HG03432 (cell line): Measurements from ENCODE around the gene AGRP.

Source experiments
- ATAC-seq: cut with Tn5 transposase; IDR thresholded peaks from one replicate; pipeline ENCODE4 v1.9.1; 2021; ENCODE audit warnings: mild to moderate bottlenecking, moderate library complexity; ENCODE audit not compliant: unreplicated experiment

The AGRP gene

GRCh38 chr16:67445913-67446907, 37.1 kb downstream of the AGRP start:
- ATAC-seq, result no peak

- ATAC-seq, result no peak
Measured at GRCh38 chr16:67445441-67445912, 37.9 kb downstream of the AGRP start.

- ATAC-seq, result no peak
Measured at GRCh38 chr16:67445126-67445426, 38.3 kb downstream of the AGRP start.

- ATAC-seq, result no peak
Measured at GRCh38 chr16:67444259-67445125, 38.9 kb downstream of the AGRP start.

GRCh38 chr16:67443265-67443664, 40.1 kb downstream of the AGRP start:
- ATAC-seq, result no peak

- no peak for ATAC-seq
Measured at GRCh38 chr16:67442581-67443255, 40.6 kb downstream of the AGRP start.

- ATAC-seq, result no peak
Measured at GRCh38 chr16:67441907-67442306, 41.4 kb downstream of the AGRP start.

- ATAC-seq, result no peak
Measured at GRCh38 chr16:67441271-67441753, 42.0 kb downstream of the AGRP start.

GRCh38 chr16:67438824-67439393, 44.4 kb downstream of the AGRP start:
- ATAC-seq, result no peak

- ATAC-seq, result no peak
Measured at GRCh38 chr16:67438098-67438791, 45.1 kb downstream of the AGRP start.

GRCh38 chr16:67437513-67437912, 45.8 kb downstream of the AGRP start:
- ATAC-seq, result no peak

- no peak for ATAC-seq
Measured at GRCh38 chr16:67436640-67437193, 46.6 kb downstream of the AGRP start.

- ATAC-seq, result no peak
Measured at GRCh38 chr16:67435758-67436164, 47.6 kb downstream of the AGRP start.

GRCh38 chr16:67433131-67433719, 50.1 kb downstream of the AGRP start:
- ATAC-seq, result no peak
